Measurements from ENCODE around the gene ACTR5. TPM values are rescaled to one million over a fixed set of nuclear protein-coding genes. Genes with fewer than 3 reads are reported as not detected.

ACTR5 gene
- total RNA-seq, 1 experiment from 2014 or later = 9.8 TPM

- DNase-seq (ENCODE audit: low spot score) (no peak), ATAC-seq (no peak)
- Mint-ChIP-seq H3K27me3 (ENCODE audit: low read depth) (peaks cover 21% of the 10 kb centered on the region), H3K4me1 (peaks cover 41% of the 10 kb centered on the region), H3K4me3 (no peak overlapping the region), H3K9me3 (no peaks in the 10 kb centered on the region), H3K27ac (no peak overlapping the region), H3K36me3 (no peaks in the 10 kb centered on the region)
- TF ChIP-seq STAT6 (CRISPR knock-in tag; conservative IDR thresholded peaks at IDR 0.05; ENCODE audit: low read depth) = no peak
- TF ChIP-seq ZSCAN18 (CRISPR knock-in tag; IDR thresholded peaks at IDR 0.05) = no peak
- no peak for TF ChIP-seq ZBTB21 (CRISPR knock-in tag; IDR thresholded peaks at IDR 0.05; ENCODE audit: borderline replicate concordance)
- TF ChIP-seq ZNF512 (CRISPR knock-in tag; IDR thresholded peaks at IDR 0.05; ENCODE audit: borderline replicate concordance) = no peak
- POLR2A ChIA-PET = no interaction called here
- CTCF ChIA-PET = no interaction called here
Measured at GRCh38 chr20:38811769-38812168, 63.5 kb downstream of the ACTR5 start.

GRCh38 chr20:38812182-38812581 is 63.9 kb downstream of the ACTR5 start:
- ATAC-seq (no peak), DNase-seq (ENCODE audit: low spot score) (no peak)
- H3K27ac Mint-ChIP-seq = no peak overlapping the region
- no peak overlapping the region for H3K4me3 Mint-ChIP-seq
- H3K9me3 Mint-ChIP-seq = no peaks in the 10 kb centered on the region
- TF ChIP-seq NR2C2 (CRISPR knock-in tag; IDR thresholded peaks at IDR 0.05) = no peak
- no peak for TF ChIP-seq GABPB1 (CRISPR knock-in tag; IDR thresholded peaks at IDR 0.05)
- TF ChIP-seq CTCF (IDR thresholded peaks at IDR 0.05) = no peak
- TF ChIP-seq ZNF317 (CRISPR knock-in tag; IDR thresholded peaks at IDR 0.05; ENCODE audit: borderline replicate concordance, low read depth) = no peak
- TF ChIP-seq MAX (CRISPR knock-in tag; IDR thresholded peaks at IDR 0.05) = no peak
- POLR2A ChIA-PET = no interaction called here
- peaks cover 18% of the 10 kb centered on the region for H3K27me3 Mint-ChIP-seq (ENCODE audit: low read depth)
- CTCF ChIA-PET = no interaction called here
- H3K36me3 Mint-ChIP-seq = peaks cover 2% of the 10 kb centered on the region; the same call in 1 of the 2 replicates
- peaks cover 41% of the 10 kb centered on the region for H3K4me1 Mint-ChIP-seq

GRCh38 chr20:38812709-38813573 is 64.7 kb downstream of the ACTR5 start:
- Mint-ChIP-seq H3K27ac (peak overlapping the region; percentile 70; the same call in 1 of the 2 replicates), H3K36me3 (peaks cover 2% of the 10 kb centered on the region; the same call in 1 of the 2 replicates), H3K4me1 (peaks cover 41% of the 10 kb centered on the region), H3K9me3 (no peaks in the 10 kb centered on the region), H3K4me3 (no peak overlapping the region), H3K27me3 (ENCODE audit: low read depth) (peaks cover 11% of the 10 kb centered on the region)
- CTCF ChIA-PET = no interaction called here
- POLR2A ChIA-PET = no interaction called here
- no peak for DNase-seq (ENCODE audit: low spot score)
- TF ChIP-seq ZNF425 (CRISPR knock-in tag; conservative IDR thresholded peaks at IDR 0.05) (no peak), FOXP4 (CRISPR knock-in tag; IDR thresholded peaks at IDR 0.05) (no peak), ZBTB43 (CRISPR knock-in tag; IDR thresholded peaks at IDR 0.05) (no peak)
- no peak for ATAC-seq
